Measurements from ENCODE around the gene C19orf44.

GRCh38 chr19:16460454-16460853 is 35.7 kb upstream of the C19orf44 start:
- TF ChIP-seq EZH2phosphoT487 (IDR thresholded peaks at IDR 0.05; ENCODE audit: low read depth) (no peak), CTCF (IDR thresholded peaks at IDR 0.05; ENCODE audit: low read depth, low read length) (no peak)

Measured in OCI-LY3 (cell line).